IPS DF 6.9 (cell line): ENCODE data around the gene FANCD2OS.

ENCODE experiments used
- DNase-seq: peaks from one replicate; pipeline ENCODE4 v3.0.0-alpha.2; 2013; ENCODE audit warnings: low read depth, low spot score
- H3K27ac ChIP-seq: one replicate; pipeline ENCODE4 v1.5.1; 2013; ENCODE audit warnings: low read length, control low read depth
- H3K27me3 ChIP-seq: 2 replicates; pipeline ENCODE4 v1.6.1; 2013; ENCODE audit warnings: mild to moderate bottlenecking, low read length; ENCODE audit not compliant: control insufficient read depth, insufficient read depth
- H3K36me3 ChIP-seq: 2 replicates; pipeline ENCODE4 v1.6.1; 2013; ENCODE audit warnings: low read length; ENCODE audit not compliant: control insufficient read depth, insufficient read depth
- H3K4me1 ChIP-seq: 2 replicates; pipeline ENCODE4 v1.6.1; 2013; ENCODE audit warnings: low read length; ENCODE audit not compliant: control insufficient read depth, insufficient read depth
- H3K4me3 ChIP-seq: 2 replicates; pipeline ENCODE4 v1.5.1; 2013; ENCODE audit warnings: mild to moderate bottlenecking, low read length
- H3K9me3 ChIP-seq: 2 replicates; pipeline ENCODE4 v1.6.1; 2013; ENCODE audit warnings: low read length, inconsistent platforms; ENCODE audit not compliant: control insufficient read depth, insufficient read depth
- WGBS: extraction: QIAGEN DNeasy Blood & Tissue Kit; methylation state at CpG from one replicate; pipeline ENCODE4 v1.1.7; 2013; ENCODE audit warnings: mixed read lengths, missing lambda C conversion rate; ENCODE audit not compliant: insufficient read length, insufficient coverage; 5-methylcytosine and 5-hydroxymethylcytosine counted together

Gene FANCD2OS

GRCh38 chr3:10108091-10108490 lies at the start of gene FANCD2OS:
Gene FANCD2OS, minus strand, starts transcription at chr3:10108255. Its CDS starts 3,481 bp downstream, at chr3:10104774.
- H3K27me3 ChIP-seq: no peaks in the 10 kb centered on the region
- H3K36me3 ChIP-seq: no peaks in the 10 kb centered on the region
- H3K9me3 ChIP-seq: no peaks in the 10 kb centered on the region
- no peak within 1 kb of the TSS for H3K4me3 ChIP-seq
- no peak for DNase-seq
- no peak within 1 kb of the TSS for H3K27ac ChIP-seq
- no peaks in the 10 kb centered on the region for H3K4me1 ChIP-seq
- no CpG with 5 or more reads among the region's 28 CpGs for WGBS

GRCh38 chr3:10157031-10157430 lies 49.0 kb upstream of the FANCD2OS start:
- Histone ChIP-seq H3K27ac (no peak overlapping the region), H3K4me3 (no peak overlapping the region), H3K4me1 (no peaks in the 10 kb centered on the region), H3K9me3 (no peaks in the 10 kb centered on the region), H3K36me3 (no peaks in the 10 kb centered on the region), H3K27me3 (no peaks in the 10 kb centered on the region)
- no CpG with 5 or more reads among the region's 4 CpGs for WGBS
- no peak for DNase-seq

- H3K36me3 ChIP-seq: no peaks in the 10 kb centered on the region; the same call in 1 of the 2 replicates
- no peak for DNase-seq
- H3K4me1 ChIP-seq: no peaks in the 10 kb centered on the region
- no peaks in the 10 kb centered on the region for H3K9me3 ChIP-seq
- no peak overlapping the region for H3K27ac ChIP-seq
- no CpG with 5 or more reads among the region's 4 CpGs for WGBS
- H3K4me3 ChIP-seq: no peak overlapping the region
- no peaks in the 10 kb centered on the region for H3K27me3 ChIP-seq
Observed at GRCh38 chr3:10155658-10156057, 47.6 kb upstream of the FANCD2OS start.

GRCh38 chr3:10155123-10155472 lies 47.0 kb upstream of the FANCD2OS start:
- H3K9me3 ChIP-seq: no peaks in the 10 kb centered on the region
- DNase-seq: no peak
- peaks cover 3% of the 10 kb centered on the region; the same call in 1 of the 2 replicates for H3K36me3 ChIP-seq
- H3K27ac ChIP-seq: no peak overlapping the region
- no CpG with 5 or more reads among the region's 4 CpGs for WGBS
- no peaks in the 10 kb centered on the region for H3K4me1 ChIP-seq
- no peaks in the 10 kb centered on the region for H3K27me3 ChIP-seq
- H3K4me3 ChIP-seq: no peak overlapping the region

- no peaks in the 10 kb centered on the region for H3K27me3 ChIP-seq
- DNase-seq: no peak
- no peak overlapping the region for H3K27ac ChIP-seq
- no CpG with 5 or more reads among the region's 14 CpGs for WGBS
- H3K4me3 ChIP-seq: no peak overlapping the region
- no peaks in the 10 kb centered on the region for H3K9me3 ChIP-seq
- H3K36me3 ChIP-seq: peaks cover 7% of the 10 kb centered on the region; the same call in 1 of the 2 replicates
- H3K4me1 ChIP-seq: no peaks in the 10 kb centered on the region
Observed at GRCh38 chr3:10154335-10155122, 46.5 kb upstream of the FANCD2OS start.

GRCh38 chr3:10150987-10151386 lies 42.9 kb upstream of the FANCD2OS start:
- Histone ChIP-seq H3K36me3 (peaks cover 12% of the 10 kb centered on the region; the same call in 1 of the 2 replicates), H3K9me3 (no peaks in the 10 kb centered on the region), H3K27me3 (no peaks in the 10 kb centered on the region), H3K4me3 (no peak overlapping the region), H3K27ac (no peak overlapping the region), H3K4me1 (no peaks in the 10 kb centered on the region)
- DNase-seq: no peak
- no CpG with 5 or more reads among the region's 6 CpGs for WGBS

- Histone ChIP-seq H3K4me1 (no peaks in the 10 kb centered on the region), H3K9me3 (no peaks in the 10 kb centered on the region), H3K27ac (no peak overlapping the region), H3K4me3 (no peak overlapping the region), H3K27me3 (no peaks in the 10 kb centered on the region), H3K36me3 (peaks cover 12% of the 10 kb centered on the region; the same call in 1 of the 2 replicates)
- no peak for DNase-seq
- WGBS: no CpG with 5 or more reads among the region's 8 CpGs
Observed at GRCh38 chr3:10149226-10149625, 41.2 kb upstream of the FANCD2OS start.

GRCh38 chr3:10145685-10146084 lies 37.6 kb upstream of the FANCD2OS start:
- DNase-seq: no peak
- Histone ChIP-seq H3K27ac (no peak overlapping the region), H3K4me1 (peaks cover 2% of the 10 kb centered on the region; the same call in 1 of the 2 replicates), H3K36me3 (peaks cover 12% of the 10 kb centered on the region; the same call in 1 of the 2 replicates), H3K27me3 (no peaks in the 10 kb centered on the region), H3K4me3 (no peak overlapping the region), H3K9me3 (no peaks in the 10 kb centered on the region)
- WGBS: no CpG with 5 or more reads among the region's 4 CpGs

- no CpG with 5 or more reads among the region's 29 CpGs for WGBS
- Histone ChIP-seq H3K4me3 (peak overlapping the region; percentile 4; the same call in 1 of the 2 replicates), H3K9me3 (no peaks in the 10 kb centered on the region), H3K27me3 (no peaks in the 10 kb centered on the region), H3K27ac (no peak overlapping the region), H3K4me1 (peaks cover 2% of the 10 kb centered on the region; the same call in 1 of the 2 replicates), H3K36me3 (no peaks in the 10 kb centered on the region)
- no peak for DNase-seq
Observed at GRCh38 chr3:10142707-10143560, 34.9 kb upstream of the FANCD2OS start.

GRCh38 chr3:10140996-10141546 lies 33.0 kb upstream of the FANCD2OS start:
- H3K4me3 ChIP-seq: no peak overlapping the region
- DNase-seq: no peak
- no peaks in the 10 kb centered on the region for H3K36me3 ChIP-seq
- H3K27ac ChIP-seq: no peak overlapping the region
- H3K27me3 ChIP-seq: no peaks in the 10 kb centered on the region
- H3K4me1 ChIP-seq: peaks cover 2% of the 10 kb centered on the region; the same call in 1 of the 2 replicates
- WGBS: no CpG with 5 or more reads among the region's 23 CpGs
- H3K9me3 ChIP-seq: no peaks in the 10 kb centered on the region
